Caki2 (cell line): ENCODE data around the gene ASL. TPM values are rescaled to one million over a fixed set of nuclear protein-coding genes. Genes with fewer than 3 reads are reported as not detected.
A peak's percentile ranks its signal among the peaks of the same experiment; 100 is the strongest.
"Not testable (repeated sequence)": the region's sequence is repeated elsewhere in the genome, so short reads cannot be mapped to it uniquely, and the experiment has no call there.

Experiments used
- DNase-seq: peaks from one replicate; pipeline ENCODE4 v3.0.0-alpha.2; 2015; ENCODE audit warnings: low read depth
- in situ Hi-C: cut with HindIII; loops from 2 replicates; pipeline ENCODE4 v1.10.0; 2016; ENCODE audit warnings: low sequenced_read_pairs, low pct_unique_long_range_greater_than_20kb, mixed read lengths
- total RNA-seq: library from RNA; depleted of rRNA; stranded (reverse); fragments of >200 nt; shearing (Covaris generic); gene quantifications from 2 replicates; pipeline ENCODE4 v1.2.3, GENCODE V29; 2014; ENCODE audit warnings: low replicate concordance; rRNA removed

The ASL gene
- 83.4 and 85.7 TPM in 2 replicates for total RNA-seq

DNA sequence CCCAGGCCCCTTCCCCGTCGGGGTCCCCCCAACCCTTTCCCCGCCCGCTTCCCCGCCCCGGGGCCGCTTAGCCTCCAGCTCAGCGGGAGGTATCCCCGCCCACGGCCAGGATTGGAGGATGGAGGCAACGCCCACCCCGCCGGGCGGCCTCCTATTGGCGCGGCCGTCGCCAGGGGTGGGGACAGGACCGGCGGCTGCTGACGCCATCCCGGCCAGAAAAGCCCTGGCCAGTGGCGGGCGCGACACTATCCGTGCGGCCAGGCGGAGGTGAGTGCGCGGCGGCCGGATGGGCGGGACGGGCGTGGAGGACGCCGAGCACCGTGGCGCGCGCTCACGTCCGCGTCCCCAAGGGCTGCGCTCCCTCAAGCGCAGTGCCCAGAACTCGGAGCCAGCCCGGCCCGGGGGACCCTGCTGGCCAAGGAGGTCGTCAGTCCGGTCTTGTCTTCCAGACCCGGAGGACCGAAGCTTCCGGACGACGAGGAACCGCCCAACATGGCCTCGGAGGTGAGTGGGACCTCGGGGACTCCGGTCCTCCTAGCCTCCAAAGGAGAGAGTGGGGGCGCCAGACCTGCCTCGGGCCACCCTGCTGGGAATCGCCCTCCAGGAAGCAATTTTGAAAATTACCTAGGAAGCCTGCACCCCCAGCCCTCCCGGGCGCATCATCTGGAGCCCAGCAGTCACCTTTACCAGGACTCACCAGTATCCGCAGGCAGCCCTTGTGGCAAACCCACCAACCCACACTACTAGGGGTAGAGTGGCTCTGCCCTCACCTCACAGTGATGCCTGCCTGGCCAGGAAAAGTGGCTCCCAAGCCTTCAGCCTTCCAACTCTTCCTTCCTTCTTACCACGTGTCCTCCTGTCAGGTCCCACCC, at the start of gene ASL:
Gene ASL (plus strand): TSS at position 230 of the 872 bp plus-strand sequence. CDS start 263 bp downstream, at position 493.
- peak; percentile 93 for DNase-seq
- in situ Hi-C loops = no loop called here

DNA sequence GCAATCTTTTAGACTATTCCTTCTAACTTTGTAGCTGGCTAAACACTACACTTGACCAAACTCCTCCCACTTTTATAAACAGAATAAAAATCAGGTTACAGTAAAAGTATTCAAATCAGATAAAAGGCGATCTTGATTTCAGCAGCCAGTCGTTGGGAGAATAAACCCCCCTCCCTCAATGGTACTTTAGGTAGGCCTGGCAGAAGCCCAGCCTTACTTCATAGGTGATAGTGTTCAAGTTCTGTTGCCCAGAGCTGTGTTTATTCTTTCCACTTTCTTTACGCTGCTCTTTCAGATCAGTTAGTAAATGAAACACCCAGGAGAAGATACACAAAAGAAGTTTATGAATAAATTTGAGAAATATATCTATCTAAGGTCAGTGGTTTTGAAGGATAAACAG, 47.3 kb upstream of the ASL start:
- in situ Hi-C loops, DNase-seq: not testable (repeated sequence)

DNA sequence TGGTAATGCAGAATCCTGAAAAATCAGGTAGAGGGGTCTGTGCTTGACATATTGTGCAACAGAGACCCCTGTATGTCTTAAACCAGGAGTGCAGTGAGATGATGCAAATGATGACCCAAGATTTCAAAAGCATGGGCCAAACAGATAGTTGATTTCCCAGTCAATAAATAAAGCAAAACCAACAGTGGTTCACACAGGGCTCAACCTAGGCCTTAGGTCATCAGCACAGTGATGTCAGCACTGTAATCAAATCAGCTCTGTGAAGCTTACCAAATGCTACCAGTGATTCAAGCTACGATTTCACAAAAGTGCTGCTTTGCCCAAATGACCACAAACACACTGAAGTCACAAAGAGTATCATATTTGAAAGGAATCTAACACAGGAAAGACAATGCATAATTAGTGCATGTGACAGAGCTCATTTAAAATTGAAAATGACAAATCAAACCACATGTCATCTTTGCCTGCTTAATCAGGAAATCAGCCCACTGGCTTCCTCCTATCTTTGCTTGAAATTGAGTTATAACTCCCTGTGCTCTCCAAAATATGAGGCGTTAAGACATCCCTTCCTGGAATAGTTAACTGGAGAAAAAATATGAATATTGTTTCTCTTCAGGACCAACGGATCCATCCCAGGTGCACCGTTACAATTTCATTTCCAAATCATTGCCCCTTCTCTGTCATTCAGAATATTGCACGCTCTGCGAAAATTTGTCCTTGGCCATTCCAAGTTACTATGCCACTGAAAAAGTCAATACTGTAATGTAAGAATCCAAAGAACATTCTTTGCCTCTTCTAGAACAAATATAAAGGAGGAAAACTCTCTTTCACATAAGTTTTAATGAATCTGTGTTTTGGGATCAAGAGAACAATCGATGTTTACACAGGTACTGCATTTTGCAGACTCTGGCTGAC, 41.9 kb upstream of the ASL start:
- in situ Hi-C loops = no loop called here
- no peak for DNase-seq

DNA sequence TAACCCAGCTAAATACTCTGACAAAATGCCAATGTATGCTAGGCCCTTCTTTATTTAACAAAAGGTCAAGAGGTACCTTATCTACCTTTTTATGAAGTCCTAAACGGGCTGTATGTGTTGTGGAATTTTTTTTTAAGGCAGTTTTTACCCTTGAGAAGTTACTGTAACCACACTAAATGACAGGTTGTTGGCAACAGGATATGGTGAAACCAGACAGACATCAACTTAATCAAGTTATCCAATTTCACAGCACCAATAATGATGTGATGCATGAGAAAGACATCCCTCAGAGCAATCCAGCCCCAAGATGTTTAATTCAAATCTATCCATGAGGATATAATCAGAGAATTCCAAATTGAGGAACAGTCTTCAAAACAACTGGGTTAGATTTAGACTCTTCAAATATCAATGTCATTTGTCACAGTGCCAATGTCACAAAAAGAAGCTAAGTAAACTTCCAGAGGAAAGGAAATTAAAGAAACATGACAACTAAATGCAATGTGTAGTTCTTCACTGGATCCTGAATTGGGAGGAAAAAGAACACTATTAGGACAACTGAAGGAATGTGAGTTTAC, 41.1 kb upstream of the ASL start:
- DNase-seq, in situ Hi-C loops: not testable (repeated sequence)

DNA sequence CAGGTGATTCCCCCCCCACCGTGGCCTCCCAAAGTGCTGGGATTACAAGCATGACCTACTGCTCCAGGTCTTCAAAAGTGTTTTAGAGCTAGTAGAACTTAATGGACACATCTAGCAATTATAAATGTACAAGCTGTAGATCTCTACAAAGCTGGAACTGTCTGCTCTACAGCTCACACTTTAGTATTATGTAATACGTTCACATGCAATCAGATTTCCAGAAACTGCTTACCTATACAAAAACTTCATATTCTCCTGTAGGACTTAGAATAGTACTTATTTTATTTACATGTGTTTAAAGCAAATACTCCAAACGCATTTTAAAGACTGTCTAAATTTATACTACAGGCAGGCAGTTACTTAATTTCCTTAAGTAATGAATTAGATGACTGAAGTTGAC, 39.2 kb upstream of the ASL start:
- in situ Hi-C loops = no loop called here
- no peak for DNase-seq

DNA sequence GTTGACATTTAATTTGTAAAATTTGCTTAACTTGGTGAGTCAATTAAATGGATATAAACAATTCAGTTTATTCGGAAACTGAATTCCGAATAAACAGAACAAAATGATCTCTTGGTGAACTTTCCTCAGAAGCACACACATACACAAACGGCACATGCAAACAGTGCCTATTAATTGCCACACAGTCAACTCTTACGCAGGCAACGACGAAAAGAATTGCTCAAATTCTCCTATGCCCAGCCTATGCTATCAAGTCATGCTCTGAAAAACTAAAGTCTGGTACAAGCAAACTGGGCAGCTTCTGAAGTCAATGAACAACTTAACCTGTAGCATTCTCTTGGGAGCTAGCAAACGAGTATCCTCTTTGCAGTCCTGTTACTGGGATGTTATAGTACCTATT, 38.8 kb upstream of the ASL start:
- no peak for DNase-seq
- in situ Hi-C loops = no loop called here

DNA sequence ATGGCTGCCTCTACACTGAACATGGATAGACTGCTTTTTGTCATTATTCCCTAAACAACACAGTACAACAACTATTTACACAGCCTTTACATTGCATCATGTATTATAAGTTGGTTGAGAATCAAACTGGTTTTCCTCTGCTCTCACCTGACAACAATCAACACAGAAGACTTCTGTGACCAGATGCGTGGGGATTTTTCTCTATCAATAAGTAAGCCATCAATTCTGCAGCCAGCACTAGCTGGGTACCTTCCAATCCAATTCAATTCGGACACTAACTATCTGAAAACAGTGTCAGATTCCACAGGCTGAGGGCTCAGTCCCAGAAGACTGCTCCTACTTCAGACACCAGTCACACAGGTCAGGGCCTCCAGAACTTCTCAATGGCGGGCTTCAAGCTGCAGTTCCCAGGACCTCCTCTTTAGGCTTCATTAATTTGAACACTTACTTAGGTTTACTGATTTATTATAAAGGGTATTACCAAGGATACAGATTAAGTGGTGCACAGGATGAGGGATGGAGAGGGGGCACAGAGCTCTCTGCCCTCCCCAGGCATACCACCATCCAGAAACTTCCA, 36.4 kb upstream of the ASL start:
- no peak for DNase-seq
- in situ Hi-C loops = no loop called here

DNA sequence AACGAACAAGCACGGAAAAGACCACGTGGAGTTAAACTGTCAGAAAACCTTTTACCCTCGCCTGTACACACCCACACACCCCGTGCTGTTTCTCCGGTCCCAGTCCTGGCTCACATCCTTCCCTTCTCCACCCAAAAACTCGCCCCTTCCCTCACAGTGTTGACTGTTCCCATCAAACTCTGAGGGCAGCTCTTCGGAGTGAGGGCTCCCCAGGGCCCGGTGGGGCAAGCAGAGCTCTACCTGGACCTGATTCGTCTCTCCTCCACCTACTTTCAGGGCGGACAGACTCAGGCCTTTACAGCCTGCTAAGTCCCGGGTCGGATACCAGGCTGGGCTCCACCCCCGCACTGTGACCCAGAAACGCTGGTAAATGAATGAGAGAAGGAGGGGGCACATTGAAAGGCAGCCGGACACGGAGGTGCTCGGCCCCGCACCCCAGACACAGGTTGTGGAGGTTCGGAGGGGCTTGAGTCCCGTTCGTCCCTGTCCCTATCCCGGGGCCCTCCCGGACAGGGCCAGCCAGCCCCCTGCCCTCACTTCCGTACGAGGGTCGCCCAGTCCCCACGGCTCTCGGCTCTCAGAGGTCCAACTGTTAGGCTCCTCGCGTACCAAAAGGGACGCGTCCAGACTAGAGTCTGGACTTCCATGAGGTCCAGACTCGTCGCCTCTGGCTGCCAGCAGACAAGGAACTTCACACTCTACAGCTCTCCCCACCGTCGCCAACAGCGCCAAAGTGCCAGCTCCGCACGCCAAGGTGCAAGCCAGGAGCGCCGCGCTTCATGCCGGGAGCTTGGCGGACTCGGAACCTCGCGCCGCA, 31.7 kb upstream of the ASL start:
- DNase-seq = no peak
- in situ Hi-C loops = no loop called here

DNA sequence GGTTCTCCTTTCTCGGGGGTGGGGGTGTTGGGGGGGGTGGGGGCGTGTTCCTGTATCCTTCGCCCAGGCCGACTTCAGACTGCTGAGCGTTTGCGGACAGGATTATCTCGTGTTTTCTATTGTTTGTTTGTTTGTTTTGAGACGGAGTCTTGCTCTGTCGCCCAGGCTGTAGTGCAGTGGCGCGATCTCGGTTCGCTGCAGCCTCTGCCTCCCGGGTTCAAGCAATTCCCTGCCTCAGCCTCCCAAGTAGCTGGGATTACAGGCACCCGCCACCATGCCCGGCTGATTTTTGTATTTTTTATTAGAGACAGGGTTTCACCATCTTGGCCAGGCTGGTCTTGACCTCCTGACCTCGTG, 31.1 kb upstream of the ASL start:
- in situ Hi-C loops, DNase-seq: not testable (repeated sequence)

DNA sequence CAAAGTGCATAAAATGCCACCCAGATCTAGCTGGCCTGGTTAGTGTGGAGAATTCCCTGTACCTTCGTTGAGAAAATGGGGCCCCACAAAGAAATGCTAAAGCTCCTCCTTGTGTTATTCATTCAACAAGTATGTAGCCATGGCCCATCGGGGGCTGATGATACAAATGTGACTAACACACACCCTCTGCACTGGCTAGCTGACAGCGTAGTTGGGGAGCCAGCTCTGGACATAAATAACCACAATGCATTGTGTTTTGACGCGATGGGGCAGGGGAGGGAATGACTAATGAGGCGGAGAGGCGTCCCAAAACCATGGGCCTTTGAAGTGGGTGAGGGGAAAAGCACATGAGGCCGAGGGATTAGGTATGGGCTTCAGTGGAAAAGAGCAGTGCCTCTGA, 28.2 kb upstream of the ASL start:
- DNase-seq = peak; percentile 30
- in situ Hi-C loops = no loop called here

DNA sequence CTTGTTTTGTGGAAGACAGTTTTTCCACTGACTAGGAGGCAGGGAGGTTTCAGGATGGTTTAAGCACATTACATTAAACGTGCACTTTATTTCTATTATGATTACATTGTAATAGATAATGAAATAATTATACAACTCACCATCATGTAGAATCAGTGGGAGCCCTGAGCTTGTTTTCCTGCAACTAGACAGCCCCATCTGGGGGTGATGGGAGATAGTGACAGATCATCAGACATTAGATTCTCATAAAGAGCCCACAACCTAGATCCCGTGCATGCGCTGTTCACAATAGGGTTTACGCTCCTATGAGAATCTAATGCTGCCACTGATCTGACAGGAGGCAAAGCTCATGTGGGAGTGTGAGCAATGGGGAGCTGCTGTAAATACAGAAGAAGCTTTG, 25.7 kb upstream of the ASL start:
- in situ Hi-C loops, DNase-seq: not testable (repeated sequence)

DNA sequence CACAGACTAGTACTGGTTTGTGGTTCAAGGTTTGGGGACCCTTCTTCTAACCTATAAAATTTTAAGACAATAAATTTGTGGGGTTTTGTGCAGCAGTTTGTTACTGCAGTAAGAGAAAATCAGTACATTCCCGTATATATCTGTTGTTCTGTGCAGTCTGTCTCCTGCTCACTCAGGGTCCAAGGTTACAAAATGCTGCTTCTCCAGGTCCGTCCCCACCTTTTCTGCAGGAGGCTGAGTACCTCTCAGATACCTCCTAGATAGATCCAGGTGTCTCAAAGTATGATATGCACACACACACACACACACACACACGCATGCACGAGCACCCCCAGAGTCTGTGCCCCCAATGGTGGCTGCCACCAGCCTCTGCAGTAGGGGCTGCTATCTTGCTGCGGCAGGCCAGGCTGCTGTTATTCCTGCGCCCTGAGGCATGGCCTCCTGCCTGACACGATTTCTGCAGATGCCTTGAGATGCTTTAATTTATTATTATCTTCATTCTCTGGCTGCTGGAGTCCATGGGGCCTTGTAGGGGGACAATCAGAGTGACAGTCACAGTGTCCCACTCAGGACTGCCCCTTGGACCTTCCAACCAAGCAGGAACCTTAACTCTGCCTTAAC, 25.2 kb upstream of the ASL start:
- in situ Hi-C loops = no loop called here
- DNase-seq = no peak

DNA sequence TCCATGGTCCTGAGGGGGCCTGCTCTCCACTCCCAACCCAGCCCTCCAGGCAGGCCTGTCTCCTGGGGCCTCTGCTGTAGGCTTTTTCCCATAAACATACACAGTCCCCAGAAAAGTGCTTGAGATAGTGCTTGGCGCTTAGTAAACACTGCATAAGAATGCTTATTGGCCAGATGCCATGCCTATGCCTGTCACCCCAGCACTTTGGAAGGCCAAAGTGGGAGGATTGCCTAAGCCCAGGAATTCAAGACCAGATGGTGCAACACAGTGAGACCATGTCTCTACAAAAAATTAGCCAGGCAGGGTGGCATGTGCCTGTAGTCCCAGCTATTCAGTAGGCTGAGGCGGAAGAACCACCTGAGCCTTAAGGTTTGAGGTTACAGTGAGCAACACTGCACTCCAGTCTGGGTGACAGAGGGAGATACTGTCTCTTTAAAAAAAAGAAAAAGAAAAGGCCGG, 24.6 kb upstream of the ASL start:
- in situ Hi-C loops = no loop called here
- DNase-seq = peak; percentile 50

DNA sequence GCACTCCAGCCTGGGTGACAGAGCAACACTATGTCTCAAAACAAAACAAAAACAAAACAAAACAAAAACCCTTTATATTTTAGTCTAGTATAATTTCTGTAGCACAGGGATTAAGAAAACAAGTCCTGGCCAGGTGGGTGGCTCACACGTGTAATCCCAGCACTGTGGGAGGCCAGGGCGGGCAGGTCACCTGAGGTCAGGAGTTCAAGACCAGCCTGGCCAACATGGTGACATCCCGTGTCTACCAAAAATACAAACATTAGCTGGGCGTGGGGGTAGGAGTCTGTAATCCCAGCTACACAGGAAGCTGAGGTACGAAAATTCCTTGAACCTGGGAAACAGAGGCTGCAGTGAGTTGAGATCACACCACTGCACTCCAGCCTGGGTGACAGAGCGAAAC, 23.2 kb upstream of the ASL start:
- in situ Hi-C loops = no loop called here
- no peak for DNase-seq

DNA sequence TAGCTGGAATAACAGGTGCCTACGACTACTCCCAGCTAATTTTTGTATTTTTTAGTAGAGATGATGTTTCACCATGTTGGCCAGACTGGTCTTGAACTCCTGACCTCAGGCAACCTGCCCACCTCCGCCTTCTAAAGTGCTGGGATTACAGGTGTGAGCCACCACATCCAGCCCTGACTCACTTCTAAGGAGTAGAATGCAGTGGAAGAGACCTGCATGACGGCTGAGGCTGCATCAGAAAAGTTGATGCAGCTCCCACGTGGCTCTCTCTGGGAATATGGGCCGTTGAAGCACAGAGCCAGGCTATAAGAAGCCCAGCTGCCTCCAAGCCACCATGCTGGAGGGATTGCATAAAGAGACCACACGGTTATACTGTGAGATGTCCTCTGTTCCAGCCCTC, 21.6 kb upstream of the ASL start:
- no peak for DNase-seq
- in situ Hi-C loops = no loop called here

DNA sequence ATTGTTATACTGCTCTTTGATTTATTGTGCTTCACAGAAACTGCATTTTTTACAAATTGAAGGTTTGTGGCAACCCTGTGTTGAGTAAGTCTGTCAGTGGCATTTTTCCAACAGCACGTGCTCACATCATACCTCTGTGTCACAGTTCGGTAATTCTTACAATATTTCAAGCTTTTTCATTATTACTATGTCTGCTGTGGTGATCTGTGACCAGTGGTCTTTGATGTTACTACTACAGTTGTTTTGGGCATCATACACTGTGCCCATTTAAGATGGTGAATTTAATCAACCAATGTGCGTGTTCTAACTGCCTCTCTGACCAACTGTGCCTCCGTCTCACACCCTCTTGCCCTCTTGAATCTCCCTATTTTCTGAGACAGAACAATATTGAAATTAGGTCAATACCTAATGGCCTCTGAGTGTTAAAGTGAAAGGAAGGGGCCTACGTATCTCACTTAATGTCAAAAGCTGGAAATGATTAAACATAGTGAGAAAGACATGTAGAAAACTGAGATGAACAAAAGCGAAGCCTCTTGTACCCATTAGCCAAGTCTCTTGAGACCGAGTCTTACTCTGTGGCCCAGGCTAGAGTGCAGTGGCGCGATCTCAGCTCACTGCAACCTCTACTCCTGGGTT, 20.2 kb upstream of the ASL start:
- in situ Hi-C loops = no loop called here
- no peak for DNase-seq

DNA sequence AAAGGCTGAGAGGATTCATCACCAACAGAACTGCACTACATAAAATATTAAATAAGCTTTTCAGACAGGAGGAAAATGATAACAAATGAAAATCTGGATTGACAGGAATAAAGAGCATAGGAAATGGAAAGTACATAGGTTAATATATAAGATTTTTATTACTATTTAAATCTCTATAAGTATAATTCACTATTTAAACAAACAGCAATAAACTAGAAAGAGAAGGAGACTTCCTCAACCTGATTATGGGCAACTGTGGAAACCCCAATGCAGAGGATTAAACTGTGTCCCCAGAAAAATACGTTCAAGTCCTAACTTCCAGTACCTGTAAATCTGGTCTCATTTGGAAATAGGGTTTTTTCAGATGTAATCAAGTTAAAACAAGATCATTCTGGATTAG, 14.8 kb upstream of the ASL start:
- no peak for DNase-seq
- in situ Hi-C loops = no loop called here
